Mucosa of descending colon (tissue), 3 donors: ENCODE results near the gene POLR2A. TPM values are rescaled to one million over a fixed set of nuclear protein-coding genes. Genes with fewer than 3 reads are reported as not detected.
A peak's percentile ranks its signal among the peaks of the same experiment; 100 is the strongest.

Experiments
- ATAC-seq: fragments of 200-7000 bp; cut with Tn5 transposase; one replicate; pipeline ENCODE4 v1.9.1; 2020; ENCODE audit warnings: mild to moderate bottlenecking, moderate library complexity
- DNase-seq, 3 donors: peaks; one replicate each; pipeline ENCODE4 v3.0.0-alpha.2; 2020
- H3K36me3 ChIP-seq: fragments of 200-600 bp; one replicate; pipeline ENCODE4 v1.8.0; 2021; ENCODE audit warnings: low read depth, mild to moderate bottlenecking
- H3K4me1 ChIP-seq: fragments of 200-600 bp; one replicate; pipeline ENCODE4 v1.8.0; 2021; ENCODE audit warnings: low read depth, mild to moderate bottlenecking
- H3K4me3 ChIP-seq: fragments of 200-600 bp; one replicate; pipeline ENCODE4 v1.8.0; 2021; ENCODE audit warnings: mild to moderate bottlenecking
- H3K9me3 ChIP-seq: fragments of 200-600 bp; one replicate; pipeline ENCODE4 v1.8.0; 2021; ENCODE audit warnings: mild to moderate bottlenecking
- intact Hi-C, 2 donors: fragments of 100-400 bp; cut with DNase I in 1 of 2; cut with micrococcal nuclease in 1 of 2; formaldehyde crosslinking; loops; one replicate each; pipeline versions ENCODE4 v1.11.0 to v1.11.1; 2022; cut with DNase I, micrococcal nuclease
- total RNA-seq, 3 donors: library from RNA; stranded (reverse); fragmentation: NEBNext Ultra II Directional in 2 of 3; extraction: Animal tissue kit (Norgen Biotek cat#: 25700) in 2 of 3; gene quantifications; one replicate each; pipeline versions ENCODE4 v1.2.1 to v1.2.4, GENCODE V29; 2021 to 2023
- TF ChIP-seq, protein P1 (sequence below): fragments of 200-600 bp; IDR thresholded peaks from one replicate; pipeline ENCODE4 v1.8.0; 2022; ENCODE audit warnings: antibody characterized with exemption, mild to moderate bottlenecking
- donor health status: DM: no; HTN: no; CAD: no; lungs with moderate emphysema.
- donor health status: DM: no; HTN: no; CAD: no.
- donor health status: DM: no; HTN: yes; CAD: no.

POLR2A gene
- total RNA-seq, 3 donors from 2014 or later = 101 to 124 (median 118) TPM

DNA sequence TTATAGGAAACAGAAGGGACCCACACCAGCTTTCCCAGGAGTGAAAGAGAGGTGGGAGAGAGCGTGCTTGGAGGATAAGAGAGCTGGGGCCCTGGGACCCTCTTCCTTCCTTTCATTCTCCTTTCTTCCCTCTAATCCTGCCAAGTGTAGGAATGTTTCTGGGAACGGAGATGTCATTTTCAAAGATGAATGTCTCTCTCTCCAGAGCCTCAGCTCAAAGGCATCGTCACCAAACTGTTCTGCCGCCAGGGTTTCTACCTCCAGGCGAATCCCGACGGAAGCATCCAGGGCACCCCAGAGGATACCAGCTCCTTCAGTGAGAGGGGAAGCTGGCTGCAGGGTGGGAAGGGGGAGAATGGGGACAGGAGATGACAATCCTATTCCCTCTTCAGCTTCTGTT lies 42.9 kb upstream of the POLR2A start:
- TF ChIP-seq, protein P1, sequence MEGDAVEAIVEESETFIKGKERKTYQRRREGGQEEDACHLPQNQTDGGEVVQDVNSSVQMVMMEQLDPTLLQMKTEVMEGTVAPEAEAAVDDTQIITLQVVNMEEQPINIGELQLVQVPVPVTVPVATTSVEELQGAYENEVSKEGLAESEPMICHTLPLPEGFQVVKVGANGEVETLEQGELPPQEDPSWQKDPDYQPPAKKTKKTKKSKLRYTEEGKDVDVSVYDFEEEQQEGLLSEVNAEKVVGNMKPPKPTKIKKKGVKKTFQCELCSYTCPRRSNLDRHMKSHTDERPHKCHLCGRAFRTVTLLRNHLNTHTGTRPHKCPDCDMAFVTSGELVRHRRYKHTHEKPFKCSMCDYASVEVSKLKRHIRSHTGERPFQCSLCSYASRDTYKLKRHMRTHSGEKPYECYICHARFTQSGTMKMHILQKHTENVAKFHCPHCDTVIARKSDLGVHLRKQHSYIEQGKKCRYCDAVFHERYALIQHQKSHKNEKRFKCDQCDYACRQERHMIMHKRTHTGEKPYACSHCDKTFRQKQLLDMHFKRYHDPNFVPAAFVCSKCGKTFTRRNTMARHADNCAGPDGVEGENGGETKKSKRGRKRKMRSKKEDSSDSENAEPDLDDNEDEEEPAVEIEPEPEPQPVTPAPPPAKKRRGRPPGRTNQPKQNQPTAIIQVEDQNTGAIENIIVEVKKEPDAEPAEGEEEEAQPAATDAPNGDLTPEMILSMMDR = no peak
- H3K4me1 ChIP-seq = peaks cover 31% of the 10 kb centered on the region
- H3K9me3 ChIP-seq = no peaks in the 10 kb centered on the region
- H3K36me3 ChIP-seq = no peaks in the 10 kb centered on the region
- DNase-seq = no peak
- H3K4me3 ChIP-seq = no peak overlapping the region
- intact Hi-C loops = no loop called here
- ATAC-seq = no peak

GRCh38 chr17:7442142-7442541 lies 42.0 kb upstream of the POLR2A start:
- Histone ChIP-seq H3K36me3 (no peaks in the 10 kb centered on the region), H3K9me3 (no peaks in the 10 kb centered on the region), H3K4me3 (no peak overlapping the region), H3K4me1 (peaks cover 30% of the 10 kb centered on the region)
- DNase-seq = no peak
- TF ChIP-seq, protein P1 = no peak
- intact Hi-C loops = no loop called here
- no peak for ATAC-seq

- intact Hi-C loops = no loop called here
- no peak overlapping the region for H3K4me3 ChIP-seq
- no peaks in the 10 kb centered on the region for H3K36me3 ChIP-seq
- H3K4me1 ChIP-seq = peaks cover 20% of the 10 kb centered on the region
- no peaks in the 10 kb centered on the region for H3K9me3 ChIP-seq
- no peak for ATAC-seq
- no peak for DNase-seq
- TF ChIP-seq, protein P1 = no peak
Measured at GRCh38 chr17:7443499-7444485, 40.4 kb upstream of the POLR2A start.

- DNase-seq = peak; percentile 86 to 88 (median 87)
- Histone ChIP-seq H3K9me3 (no peaks in the 10 kb centered on the region), H3K36me3 (no peaks in the 10 kb centered on the region), H3K4me3 (no peak within 1 kb of the TSS), H3K4me1 (peaks cover 14% of the 10 kb centered on the region)
- TF ChIP-seq, protein P1 = no peak
- intact Hi-C loops = no loop called here
- ATAC-seq = peak; percentile 88
Measured at GRCh38 chr17:7444682-7445618, 39.2 kb upstream of the POLR2A start, which contains the start of gene CHRNB1. TSS of gene CHRNB1 (plus strand) at chr17:7445061. CDS start at chr17:7445128, 67 bp downstream.

DNA sequence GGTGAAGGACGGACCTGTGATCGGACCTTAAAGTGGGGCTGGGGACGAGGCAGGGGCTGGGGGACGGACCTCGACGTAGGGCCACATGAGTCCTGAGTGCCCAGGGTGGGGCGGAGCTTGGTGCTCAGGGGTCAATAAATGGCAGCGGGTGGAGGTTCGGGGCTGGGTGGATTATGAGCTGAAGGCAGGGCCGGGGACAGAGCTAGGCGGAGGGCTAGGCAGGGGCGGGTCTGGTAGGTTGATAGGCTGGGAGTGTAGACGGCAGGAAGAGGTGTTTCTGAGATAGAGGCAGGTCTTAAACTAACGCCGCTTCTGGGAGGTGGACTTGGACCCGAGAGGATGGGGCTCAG lies 38.6 kb upstream of the POLR2A start:
- Histone ChIP-seq H3K36me3 (no peaks in the 10 kb centered on the region), H3K4me1 (peaks cover 7% of the 10 kb centered on the region), H3K4me3 (no peak overlapping the region), H3K9me3 (no peaks in the 10 kb centered on the region)
- TF ChIP-seq, protein P1 = no peak
- DNase-seq (peak; percentile 85 to 88 (median 88)), ATAC-seq (peak; percentile 93)
- intact Hi-C loops = no loop called here
